RWPE1 (cell line): ENCODE data around the gene LILRA5.

Experiments
- CTCF ChIA-PET: fragments of 350-600 bp; sonication (Branson Sonifier 250); formaldehyde crosslinking; extraction: SDS; loops from one replicate; lab custom pipeline; 2021; lab: Yijun Ruan, JAX
- POLR2A ChIA-PET: fragments of 400-600 bp; formaldehyde crosslinking; extraction: SDS; loops from one replicate; lab custom pipeline; 2020; ENCODE audit warnings: antibody characterized with exemption; ENCODE audit not compliant: low non-redundant PET; lab: Yijun Ruan, JAX
- DNase-seq: peaks from one replicate; pipeline ENCODE4 v3.0.0; 2012; ENCODE audit warnings: low spot score
- H3K27ac ChIP-seq: fragments of 450-650 bp; 2 replicates; pipeline ENCODE4 v1.5.1; 2017
- CTCF ChIP-seq: fragments of 450-650 bp; conservative IDR thresholded peaks from 2 replicates; pipeline ENCODE4 v1.5.1; 2017; ENCODE audit warnings: low read depth, mild to moderate bottlenecking

The LILRA5 gene

GRCh38 chr19:54309811-54310210 is 3.2 kb downstream of the LILRA5 start:
- CTCF ChIA-PET = interaction anchor here (0.7 kb wide), 1 partner anchor 13 kb away, joined by 3 read pairs; no protein-coding TSS in a partner anchor
- no peak overlapping the region for H3K27ac ChIP-seq
- DNase-seq = no peak
- no peak for TF ChIP-seq CTCF
- POLR2A ChIA-PET = no interaction called here

GRCh38 chr19:54307389-54308020 is 5.5 kb downstream of the LILRA5 start:
- no peak overlapping the region for H3K27ac ChIP-seq
- no peak for TF ChIP-seq CTCF
- DNase-seq = no peak
- POLR2A ChIA-PET = no interaction called here
- CTCF ChIA-PET = no interaction called here

- TF ChIP-seq CTCF = no peak
- no peak overlapping the region for H3K27ac ChIP-seq
- ChIA-PET POLR2A (no interaction called here), CTCF (no interaction called here)
- DNase-seq = no peak
Observed at GRCh38 chr19:54305141-54305540, 7.8 kb downstream of the LILRA5 start.

- POLR2A ChIA-PET = no interaction called here
- no peak for DNase-seq
- CTCF ChIA-PET = no interaction called here
- TF ChIP-seq CTCF = no peak
- no peak overlapping the region for H3K27ac ChIP-seq
Observed at GRCh38 chr19:54302257-54302656, 10.7 kb downstream of the LILRA5 start.

- no peak overlapping the region for H3K27ac ChIP-seq
- ChIA-PET CTCF (no interaction called here), POLR2A (no interaction called here)
- no peak for DNase-seq
- TF ChIP-seq CTCF = no peak
Observed at GRCh38 chr19:54299515-54299914, 13.5 kb downstream of the LILRA5 start.

GRCh38 chr19:54299126-54299498 is 13.9 kb downstream of the LILRA5 start:
- no peak overlapping the region for H3K27ac ChIP-seq
- ChIA-PET CTCF (no interaction called here), POLR2A (no interaction called here)
- no peak for DNase-seq
- TF ChIP-seq CTCF = no peak
